ENCODE measurements around the gene NHERF1. TPM values are rescaled to one million over a fixed set of nuclear protein-coding genes. Genes with fewer than 3 reads are reported as not detected.

NHERF1 gene
- total and polyA plus RNA-seq, 2 of the 13 experiments (the other 11 are each of a cell fraction or from before 2014, with no cell fraction given), result 169 to 269 TPM

GRCh38 chr17:74744714-74745547, 3.5 kb upstream of the NHERF1 start (continued):
- TF ChIP-seq TRAFD1 (CRISPR knock-in tag; IDR thresholded peaks at IDR 0.05; ENCODE audit: borderline replicate concordance) (0 out of 2 replicates have a peak, but pooled peaks have one; percentile 34), ZNF34 (CRISPR knock-in tag; IDR thresholded peaks at IDR 0.05; ENCODE audit: borderline replicate concordance) (no peak), MBNL3 (CRISPR knock-in tag; conservative IDR thresholded peaks at IDR 0.05) (no peak), TAF15 (IDR thresholded peaks at IDR 0.05; ENCODE audit: low read depth, low read length, poor library complexity, severe bottlenecking) (no peak), ZNF547 (CRISPR knock-in tag; IDR thresholded peaks at IDR 0.05) (0 out of 2 replicates have a peak, but pooled peaks have one; percentile 61), ZMYM4 (CRISPR knock-in tag; IDR thresholded peaks at IDR 0.05) (no peak), ZSCAN31 (CRISPR knock-in tag; IDR thresholded peaks at IDR 0.05; ENCODE audit: low read depth) (0 out of 2 replicates have a peak, but pooled peaks have one; percentile 31), MAFK (conservative IDR thresholded peaks at IDR 0.05 in 1 of 2, IDR thresholded peaks at IDR 0.05 in 1 of 2; ENCODE audit: low read length in 2 of 2) (no peak), IRF1 (CRISPR knock-in tag; IDR thresholded peaks at IDR 0.05; ENCODE audit: low read depth) (no peak), ZNF740 (CRISPR knock-in tag; IDR thresholded peaks at IDR 0.05) (0 out of 2 replicates have a peak, but pooled peaks have one; percentile 15), RFXAP (CRISPR knock-in tag; IDR thresholded peaks at IDR 0.05; ENCODE audit: borderline replicate concordance) (peak; percentile 70; the same call in 1 of the 2 replicates), MATR3 (CRISPR knock-in tag; IDR thresholded peaks at IDR 0.05) (no peak; the same call in 1 of the 2 replicates), RNF219 (CRISPR knock-in tag; IDR thresholded peaks at IDR 0.05) (no peak; the same call in 1 of the 2 replicates), ZNF20 (CRISPR knock-in tag; IDR thresholded peaks at IDR 0.05) (no peak), THAP9 (CRISPR knock-in tag; IDR thresholded peaks at IDR 0.05; ENCODE audit: borderline replicate concordance) (peak; percentile 78), ZNF644 (CRISPR knock-in tag; IDR thresholded peaks at IDR 0.05; ENCODE audit: low read depth) (no peak), ZSCAN30 (CRISPR knock-in tag; IDR thresholded peaks at IDR 0.05) (no peak), ZNF552 (CRISPR knock-in tag; IDR thresholded peaks at IDR 0.05; ENCODE audit: borderline replicate concordance) (no peak), MYPOP (CRISPR knock-in tag; IDR thresholded peaks at IDR 0.05) (no peak; the same call in 1 of the 2 replicates)
